ENCODE measurements around the gene NECTIN1.
A peak's percentile ranks its signal among the peaks of the same experiment; 100 is the strongest.

The NECTIN1 gene

GRCh38 chr11:119643212-119643875 lies 85.7 kb downstream of the NECTIN1 start:
- TF ChIP-seq POLR2A (IDR thresholded peaks at IDR 0.05; ENCODE audit: extremely low read depth, insufficient read length), result no peak
- no peak for TF ChIP-seq MAX (IDR thresholded peaks at IDR 0.05; ENCODE audit: low read depth, low read length)
- TF ChIP-seq, protein P1, sequence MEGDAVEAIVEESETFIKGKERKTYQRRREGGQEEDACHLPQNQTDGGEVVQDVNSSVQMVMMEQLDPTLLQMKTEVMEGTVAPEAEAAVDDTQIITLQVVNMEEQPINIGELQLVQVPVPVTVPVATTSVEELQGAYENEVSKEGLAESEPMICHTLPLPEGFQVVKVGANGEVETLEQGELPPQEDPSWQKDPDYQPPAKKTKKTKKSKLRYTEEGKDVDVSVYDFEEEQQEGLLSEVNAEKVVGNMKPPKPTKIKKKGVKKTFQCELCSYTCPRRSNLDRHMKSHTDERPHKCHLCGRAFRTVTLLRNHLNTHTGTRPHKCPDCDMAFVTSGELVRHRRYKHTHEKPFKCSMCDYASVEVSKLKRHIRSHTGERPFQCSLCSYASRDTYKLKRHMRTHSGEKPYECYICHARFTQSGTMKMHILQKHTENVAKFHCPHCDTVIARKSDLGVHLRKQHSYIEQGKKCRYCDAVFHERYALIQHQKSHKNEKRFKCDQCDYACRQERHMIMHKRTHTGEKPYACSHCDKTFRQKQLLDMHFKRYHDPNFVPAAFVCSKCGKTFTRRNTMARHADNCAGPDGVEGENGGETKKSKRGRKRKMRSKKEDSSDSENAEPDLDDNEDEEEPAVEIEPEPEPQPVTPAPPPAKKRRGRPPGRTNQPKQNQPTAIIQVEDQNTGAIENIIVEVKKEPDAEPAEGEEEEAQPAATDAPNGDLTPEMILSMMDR (IDR thresholded peaks at IDR 0.05; ENCODE audit: low read depth, low read length), result no peak
- TF ChIP-seq MYC (IDR thresholded peaks at IDR 0.05; ENCODE audit: low read depth, low read length), result no peak
- no peak for DNase-seq (ENCODE audit: low read depth)
- no peak overlapping the region for H3K4me3 ChIP-seq (ENCODE audit: low read depth, low read length)

- DNase-seq (ENCODE audit: low read depth), result peak; percentile 63
- no peak overlapping the region for H3K4me3 ChIP-seq (ENCODE audit: low read depth, low read length)
- no peak for TF ChIP-seq MYC (IDR thresholded peaks at IDR 0.05; ENCODE audit: low read depth, low read length)
- TF ChIP-seq, protein P1 (IDR thresholded peaks at IDR 0.05; ENCODE audit: low read depth, low read length), result peak; percentile 83
- TF ChIP-seq MAX (IDR thresholded peaks at IDR 0.05; ENCODE audit: low read depth, low read length), result no peak
- TF ChIP-seq POLR2A (IDR thresholded peaks at IDR 0.05; ENCODE audit: extremely low read depth, insufficient read length), result no peak
Observed at GRCh38 chr11:119641983-119642745, 86.8 kb downstream of the NECTIN1 start.

GRCh38 chr11:119640541-119640940 lies 88.5 kb downstream of the NECTIN1 start:
- no peak overlapping the region for H3K4me3 ChIP-seq (ENCODE audit: low read depth, low read length)
- no peak for DNase-seq (ENCODE audit: low read depth)
- TF ChIP-seq POLR2A (IDR thresholded peaks at IDR 0.05; ENCODE audit: extremely low read depth, insufficient read length) (no peak), MYC (IDR thresholded peaks at IDR 0.05; ENCODE audit: low read depth, low read length) (no peak), MAX (IDR thresholded peaks at IDR 0.05; ENCODE audit: low read depth, low read length) (no peak)
- TF ChIP-seq, protein P1 (IDR thresholded peaks at IDR 0.05; ENCODE audit: low read depth, low read length), result no peak

GRCh38 chr11:119639642-119640205 lies 89.3 kb downstream of the NECTIN1 start:
- H3K4me3 ChIP-seq (ENCODE audit: low read depth, low read length), result no peak overlapping the region
- TF ChIP-seq MAX (IDR thresholded peaks at IDR 0.05; ENCODE audit: low read depth, low read length) (no peak), POLR2A (IDR thresholded peaks at IDR 0.05; ENCODE audit: extremely low read depth, insufficient read length) (no peak), MYC (IDR thresholded peaks at IDR 0.05; ENCODE audit: low read depth, low read length) (no peak)
- TF ChIP-seq, protein P1 (IDR thresholded peaks at IDR 0.05; ENCODE audit: low read depth, low read length), result no peak
- no peak for DNase-seq (ENCODE audit: low read depth)

DNA sequence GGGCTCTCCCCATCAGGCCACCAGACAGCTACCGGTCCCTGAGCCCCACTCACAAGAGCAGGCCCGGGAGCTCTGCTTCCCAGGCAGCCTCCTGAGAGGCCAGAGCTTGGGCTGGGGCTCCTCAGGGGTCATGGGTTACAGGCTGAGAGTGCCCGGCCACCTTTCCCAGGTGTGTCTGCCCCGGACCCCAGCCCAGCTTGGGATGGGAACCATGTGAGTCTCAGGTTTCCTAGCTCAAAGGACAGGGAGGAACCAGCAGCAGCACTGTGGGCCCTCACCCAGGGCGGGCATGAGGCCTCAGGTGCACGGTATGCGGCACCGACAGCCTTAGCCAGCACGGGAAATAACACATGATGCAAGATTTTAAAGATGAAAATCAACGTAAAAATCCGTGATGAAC lies 90.1 kb downstream of the NECTIN1 start:
- TF ChIP-seq MAX (IDR thresholded peaks at IDR 0.05; ENCODE audit: low read depth, low read length), result no peak
- TF ChIP-seq POLR2A (IDR thresholded peaks at IDR 0.05; ENCODE audit: extremely low read depth, insufficient read length), result no peak
- no peak overlapping the region for H3K4me3 ChIP-seq (ENCODE audit: low read depth, low read length)
- DNase-seq (ENCODE audit: low read depth), result no peak

GRCh38 chr11:119637481-119637880 lies 91.5 kb downstream of the NECTIN1 start:
- no peak for DNase-seq (ENCODE audit: low read depth)
- no peak overlapping the region for H3K4me3 ChIP-seq (ENCODE audit: low read depth, low read length)
- TF ChIP-seq, protein P1 (IDR thresholded peaks at IDR 0.05; ENCODE audit: low read depth, low read length), result no peak
- no peak for TF ChIP-seq MYC (IDR thresholded peaks at IDR 0.05; ENCODE audit: low read depth, low read length)
- TF ChIP-seq MAX (IDR thresholded peaks at IDR 0.05; ENCODE audit: low read depth, low read length), result no peak
- TF ChIP-seq POLR2A (IDR thresholded peaks at IDR 0.05; ENCODE audit: extremely low read depth, insufficient read length), result no peak
